Stomach (tissue), 9 donors: ENCODE results near the gene ITPRID1. TPM values are rescaled to one million over a fixed set of nuclear protein-coding genes. Genes with fewer than 3 reads are reported as not detected.

Experiments used
- DNase-seq, 2 donors: peaks; one replicate each; pipeline versions ENCODE4 v3.0.0 to v3.0.0-alpha.2; 2013 to 2019
- H3K27ac ChIP-seq, 5 donors: fragments of 200-600 bp in 4 of 5; sonication (generic) in 4 of 5; one replicate each; pipeline ENCODE4 v1.5.1; 2013 to 2019; ENCODE audit warnings: mild to moderate bottlenecking in 1 of 5, moderate library complexity in 1 of 5
- H3K27me3 ChIP-seq, 3 donors: fragments of 200-600 bp; sonication (generic); one replicate each; pipeline ENCODE4 v1.5.1; 2017 to 2019; ENCODE audit warnings: mixed run types in 1 of 3
- H3K36me3 ChIP-seq, 4 donors: fragments of 200-600 bp; sonication (generic); 1 replicate in 3 of 4; 2 replicates in 1 of 4; pipeline ENCODE4 v1.5.1; 2016 to 2019
- H3K4me1 ChIP-seq, 4 donors: fragments of 200-600 bp; sonication (generic); one replicate each; pipeline ENCODE4 v1.5.1; 2016 to 2019
- H3K4me3 ChIP-seq, 4 donors: fragments of 200-600 bp; sonication (generic) in 3 of 4; one replicate each; pipeline ENCODE4 v1.5.1; 2016 to 2019; ENCODE audit warnings: mild to moderate bottlenecking in 1 of 4
- H3K9me3 ChIP-seq, 4 donors: fragments of 200-600 bp; sonication (generic); one replicate each; pipeline ENCODE4 v1.5.1; 2016 to 2019
- EP300 ChIP-seq: sonication (generic); formaldehyde crosslinking; IDR thresholded peaks from one replicate; pipeline ENCODE4 v1.6.1; 2017; ENCODE audit warnings: antibody characterized with exemption
- POLR2A ChIP-seq, 4 donors: fragments of 450-650 bp; IDR thresholded peaks; one replicate each; pipeline ENCODE4 v1.6.1; 2016; ENCODE audit warnings: antibody characterized with exemption in 4 of 4, control low read depth in 2 of 4, mild to moderate bottlenecking in 1 of 4, moderate library complexity in 1 of 4
- POLR2AphosphoS5 ChIP-seq, 3 donors: sonication (generic); formaldehyde crosslinking; IDR thresholded peaks; one replicate each; pipeline ENCODE4 v1.6.1; 2016; ENCODE audit warnings: antibody characterized with exemption in 3 of 3
- WGBS, 5 donors: extraction: QIAGEN DNeasy Blood & Tissue Kit in 3 of 5; methylation state at CpG; one replicate each; pipeline versions ENCODE4 v1.1.5 to v1.1.7; 2013 to 2018; 5-methylcytosine and 5-hydroxymethylcytosine counted together
- intact Hi-C: fragments of 100-400 bp; cut with DNase I; formaldehyde crosslinking; loops from one replicate; pipeline ENCODE4 v1.15.1; 2023; ENCODE audit warnings: low total_unique reads
- polyA plus RNA-seq, 3 donors: library from polyadenylated mRNA; stranded (reverse); fragments of 200-250 nt; gene quantifications; one replicate each; pipeline ENCODE4 v1.2.3, GENCODE V29; 2013
- total RNA-seq, 5 donors: library from RNA; depleted of rRNA; stranded (reverse); fragments of >200 nt; gene quantifications; one replicate each; pipeline versions ENCODE4 v1.1.0 to v1.2.3, GENCODE V29; 2014 to 2016
- TF ChIP-seq, protein P1 (sequence below), 7 experiments: fragments of 450-650 bp in 4 of 7; fragments of 200-600 bp in 3 of 7; sonication (generic) in 3 of 7; IDR thresholded peaks; one replicate each; pipeline ENCODE4 v1.5.1; 2016 to 2019; ENCODE audit warnings: antibody characterized with exemption in 7 of 7, control low read depth in 2 of 7, mild to moderate bottlenecking in 1 of 7
- donor health status: healthy with polysubstance abuse.
- donor health status: Bipolar disorder and iron deficiency.
- donor health status: healthy.

ITPRID1 gene
- total and polyA plus RNA-seq, 8 donors = 0.18 to 0.58 (median 0.34) TPM; not detected in 2

DNA sequence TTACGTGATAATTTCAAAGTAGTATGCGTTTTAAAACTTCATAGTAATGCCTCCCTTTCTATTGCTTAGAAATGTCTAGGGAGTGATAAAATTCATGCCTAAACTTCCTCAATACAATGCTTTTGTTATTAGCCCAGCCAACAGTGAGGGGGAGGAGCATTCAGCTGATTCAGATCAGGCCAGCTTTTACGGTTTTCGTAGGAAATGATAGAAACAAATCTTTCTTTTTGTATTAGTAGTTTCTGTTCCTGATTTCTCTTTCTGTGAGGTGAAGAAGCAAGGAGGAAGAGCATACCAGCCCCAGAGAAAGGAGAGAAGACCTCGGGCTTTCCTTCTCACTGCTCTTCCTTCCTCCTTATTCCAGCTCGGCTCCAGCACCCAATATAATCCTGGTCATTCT, 35.2 kb upstream of the ITPRID1 start:
- 16 to 25% (median 19%) methylated on average over 6 of the region's 6 CpGs for WGBS, 5 donors
- Histone ChIP-seq H3K4me3 (no peak overlapping the region), H3K36me3 (no peaks in the 10 kb centered on the region), H3K4me1 (peaks cover 0 to 3% (median 0%) of the 10 kb centered on the region in 4 donors), H3K27ac (no peak overlapping the region), H3K27me3 (no peaks in the 10 kb centered on the region), H3K9me3 (no peaks in the 10 kb centered on the region)
- TF ChIP-seq, protein P1, sequence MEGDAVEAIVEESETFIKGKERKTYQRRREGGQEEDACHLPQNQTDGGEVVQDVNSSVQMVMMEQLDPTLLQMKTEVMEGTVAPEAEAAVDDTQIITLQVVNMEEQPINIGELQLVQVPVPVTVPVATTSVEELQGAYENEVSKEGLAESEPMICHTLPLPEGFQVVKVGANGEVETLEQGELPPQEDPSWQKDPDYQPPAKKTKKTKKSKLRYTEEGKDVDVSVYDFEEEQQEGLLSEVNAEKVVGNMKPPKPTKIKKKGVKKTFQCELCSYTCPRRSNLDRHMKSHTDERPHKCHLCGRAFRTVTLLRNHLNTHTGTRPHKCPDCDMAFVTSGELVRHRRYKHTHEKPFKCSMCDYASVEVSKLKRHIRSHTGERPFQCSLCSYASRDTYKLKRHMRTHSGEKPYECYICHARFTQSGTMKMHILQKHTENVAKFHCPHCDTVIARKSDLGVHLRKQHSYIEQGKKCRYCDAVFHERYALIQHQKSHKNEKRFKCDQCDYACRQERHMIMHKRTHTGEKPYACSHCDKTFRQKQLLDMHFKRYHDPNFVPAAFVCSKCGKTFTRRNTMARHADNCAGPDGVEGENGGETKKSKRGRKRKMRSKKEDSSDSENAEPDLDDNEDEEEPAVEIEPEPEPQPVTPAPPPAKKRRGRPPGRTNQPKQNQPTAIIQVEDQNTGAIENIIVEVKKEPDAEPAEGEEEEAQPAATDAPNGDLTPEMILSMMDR (IDR thresholded peaks at IDR 0.05) = no peak
- TF ChIP-seq POLR2AphosphoS5 (IDR thresholded peaks at IDR 0.05) = no peak
- no peak for TF ChIP-seq EP300
- TF ChIP-seq POLR2A (IDR thresholded peaks at IDR 0.05) = no peak
- intact Hi-C loops = no loop called here
- peak in 1 of 2 donors; percentile 28 for DNase-seq

DNA sequence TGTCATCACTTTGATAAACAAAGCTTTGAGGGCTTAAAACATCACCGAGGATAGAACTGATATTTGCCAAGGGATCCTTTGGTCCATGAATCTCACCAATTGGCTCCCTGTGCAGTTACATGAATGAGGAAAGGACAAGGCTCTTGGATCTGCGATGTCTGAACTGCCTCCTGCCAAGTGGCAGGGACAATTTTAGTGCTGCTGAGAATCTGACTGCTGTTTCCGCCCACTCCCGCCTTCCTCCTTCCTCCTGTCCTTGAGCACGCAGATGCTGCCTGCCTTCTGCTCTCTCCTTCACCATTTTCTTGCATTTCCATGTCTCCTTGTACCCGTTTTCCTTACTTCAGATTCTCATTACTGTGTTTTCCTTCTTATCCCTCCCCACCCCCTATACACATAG, 26.8 kb upstream of the ITPRID1 start:
- Histone ChIP-seq H3K27me3 (no peaks in the 10 kb centered on the region), H3K27ac (no peak overlapping the region), H3K9me3 (no peaks in the 10 kb centered on the region), H3K4me3 (no peak overlapping the region), H3K4me1 (no peaks in the 10 kb centered on the region), H3K36me3 (no peaks in the 10 kb centered on the region)
- 73 to 88% (median 77%) methylated on average over 6 of the region's 6 CpGs for WGBS, 5 donors
- DNase-seq = no peak
- intact Hi-C loops = no loop called here
- TF ChIP-seq POLR2A (IDR thresholded peaks at IDR 0.05) = no peak
- TF ChIP-seq POLR2AphosphoS5 (IDR thresholded peaks at IDR 0.05) = no peak
- TF ChIP-seq, protein P1 (IDR thresholded peaks at IDR 0.05) = no peak
- no peak for TF ChIP-seq EP300

DNA sequence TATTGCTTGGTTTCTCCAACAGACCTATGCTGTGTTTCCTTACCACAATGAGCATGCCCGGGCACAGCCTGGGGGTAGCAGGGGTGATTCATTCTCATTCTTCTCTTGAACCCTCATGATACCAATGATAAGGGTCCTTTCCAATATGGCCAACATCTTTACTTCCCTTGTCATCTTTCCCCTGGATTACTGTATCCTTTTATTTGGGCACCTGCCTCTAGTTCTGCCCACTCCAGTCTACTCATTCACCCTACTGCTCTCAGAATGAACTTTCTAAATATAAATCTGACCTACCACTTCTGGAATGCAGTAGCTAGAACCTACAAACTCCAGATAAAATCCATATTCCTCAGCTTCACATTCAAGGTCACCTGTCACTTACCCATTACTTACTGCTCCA, 26.4 kb upstream of the ITPRID1 start:
- Histone ChIP-seq H3K4me3 (no peak overlapping the region), H3K27me3 (no peaks in the 10 kb centered on the region), H3K36me3 (no peaks in the 10 kb centered on the region), H3K9me3 (no peaks in the 10 kb centered on the region), H3K4me1 (no peaks in the 10 kb centered on the region), H3K27ac (no peak overlapping the region)
- 90 to 97% (median 93%) methylated on average over 1 of the region's 1 CpG for WGBS, 5 donors
- intact Hi-C loops = no loop called here
- DNase-seq = no peak
- TF ChIP-seq POLR2A (IDR thresholded peaks at IDR 0.05) = no peak
- TF ChIP-seq, protein P1 (IDR thresholded peaks at IDR 0.05) = no peak
- no peak for TF ChIP-seq EP300
- no peak for TF ChIP-seq POLR2AphosphoS5 (IDR thresholded peaks at IDR 0.05)

DNA sequence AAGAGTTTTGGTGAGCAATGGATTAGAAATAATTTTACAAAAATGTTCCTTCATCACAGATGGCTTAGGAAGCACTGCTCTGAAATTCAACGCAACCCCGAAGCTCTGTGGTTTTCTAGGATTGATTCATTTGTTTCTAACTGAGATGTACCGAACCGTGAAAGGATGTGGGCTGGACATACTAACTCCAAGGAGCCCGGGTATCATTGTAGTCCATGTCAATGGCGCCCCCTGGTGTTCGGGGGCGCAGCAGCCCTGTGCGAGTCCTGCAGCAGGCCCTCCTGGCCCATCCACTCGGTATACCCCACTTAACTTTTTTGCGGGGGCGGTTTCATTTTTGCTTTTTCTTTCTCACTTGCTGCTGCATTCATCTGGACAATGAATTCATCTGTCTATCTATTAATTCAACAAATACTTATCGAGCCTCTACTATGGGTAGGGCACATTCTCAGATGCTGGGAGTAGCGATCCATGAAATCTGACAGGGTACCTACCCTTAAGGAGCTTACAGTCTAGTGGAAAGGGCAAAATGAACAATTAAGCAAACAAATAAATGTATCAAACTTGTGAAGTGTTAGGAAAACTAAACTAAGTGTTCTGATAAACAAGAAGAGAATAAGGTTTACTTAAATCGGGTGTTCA, 25.2 kb upstream of the ITPRID1 start:
- intact Hi-C loops = no loop called here
- Histone ChIP-seq H3K4me3 (no peak overlapping the region), H3K9me3 (no peaks in the 10 kb centered on the region), H3K27me3 (no peaks in the 10 kb centered on the region), H3K4me1 (peaks cover 0 to 4% (median 0%) of the 10 kb centered on the region in 4 donors), H3K27ac (no peak overlapping the region), H3K36me3 (no peaks in the 10 kb centered on the region)
- 46 to 53% (median 48%) methylated on average over 15 of the region's 15 CpGs for WGBS, 5 donors
- no peak for TF ChIP-seq EP300
- TF ChIP-seq, protein P1 (IDR thresholded peaks at IDR 0.05) = peak in 5 of 7 experiments; percentile 16 to 61 (median 33)
- DNase-seq = peak; percentile 39 to 55
